Astrocyte (in vitro differentiated cells and primary cell): ENCODE measurements around the gene SH3TC2. TPM values are rescaled to one million over a fixed set of nuclear protein-coding genes. Genes with fewer than 3 reads are reported as not detected.

ENCODE experiments used
- DNase-seq: peaks from one replicate; pipeline ENCODE4 v3.0.0-alpha.2; 2010; ENCODE audit warnings: low read depth
- FAIRE-seq: peaks from 2 replicates; lab custom pipeline; 2011; peaks lifted over from hg19 to GRCh38; lab: Jason Lieb, UNC
- H2AFZ ChIP-seq: 2 replicates; pipeline ENCODE4 v1.6.0; 2012; ENCODE audit warnings: low read depth, low read length, inconsistent platforms
- H3K27ac ChIP-seq: 2 replicates; pipeline ENCODE4 v1.5.1; 2011; ENCODE audit warnings: low read depth, low read length, inconsistent platforms
- H3K27me3 ChIP-seq: 2 replicates; pipeline ENCODE4 v1.6.0; 2011; ENCODE audit warnings: low read length, inconsistent platforms; ENCODE audit not compliant: insufficient read depth
- H3K36me3 ChIP-seq: 2 replicates; pipeline ENCODE4 v1.5.1; 2011; ENCODE audit warnings: low read length, inconsistent platforms; ENCODE audit not compliant: insufficient read depth
- H3K4me1 ChIP-seq: 2 replicates; pipeline ENCODE4 v1.5.1; 2011; ENCODE audit warnings: low read length, inconsistent platforms; ENCODE audit not compliant: insufficient read depth
- H3K4me2 ChIP-seq: 2 replicates; pipeline ENCODE4 v1.6.0; 2012; ENCODE audit warnings: low read length, inconsistent platforms
- H3K4me3 ChIP-seq: 2 replicates; pipeline ENCODE4 v1.5.1; 2011; ENCODE audit warnings: low read depth, mild to moderate bottlenecking, low read length, inconsistent platforms; ENCODE audit not compliant: insufficient read depth
- H3K79me2 ChIP-seq: 2 replicates; pipeline ENCODE4 v1.6.0; 2012; ENCODE audit warnings: mild to moderate bottlenecking, low read length, inconsistent platforms; ENCODE audit not compliant: insufficient read depth
- H3K9ac ChIP-seq: 2 replicates; pipeline ENCODE4 v1.6.0; 2012; ENCODE audit warnings: mild to moderate bottlenecking, low read length, inconsistent platforms
- H3K9me3 ChIP-seq: 2 replicates; pipeline ENCODE4 v1.5.1; 2012; ENCODE audit warnings: low read depth, mild to moderate bottlenecking, low read length, inconsistent platforms; ENCODE audit not compliant: insufficient read depth
- H4K20me1 ChIP-seq: 2 replicates; pipeline ENCODE4 v1.6.0; 2012; ENCODE audit warnings: low read length, inconsistent platforms; ENCODE audit not compliant: insufficient read depth
- H3K27ac Mint-ChIP-seq: one replicate; pipeline ENCODE4 v1.8.0; 2021; ENCODE audit warnings: mild to moderate bottlenecking, mixed read lengths; ENCODE audit not compliant: unreplicated experiment
- H3K27me3 Mint-ChIP-seq: one replicate; pipeline ENCODE4 v1.8.0; 2021; ENCODE audit warnings: low read depth, mixed read lengths; ENCODE audit not compliant: unreplicated experiment
- H3K36me3 Mint-ChIP-seq: one replicate; pipeline ENCODE4 v1.8.0; 2021; ENCODE audit warnings: low read depth, mixed read lengths; ENCODE audit not compliant: unreplicated experiment
- H3K4me1 Mint-ChIP-seq: one replicate; pipeline ENCODE4 v1.8.0; 2021; ENCODE audit warnings: low read depth, mixed read lengths; ENCODE audit not compliant: unreplicated experiment
- H3K4me3 Mint-ChIP-seq: one replicate; pipeline ENCODE4 v1.8.0; 2021; ENCODE audit warnings: mild to moderate bottlenecking, moderate library complexity, mixed read lengths; ENCODE audit not compliant: unreplicated experiment
- H3K9me3 Mint-ChIP-seq: one replicate; pipeline ENCODE4 v1.8.0; 2021; ENCODE audit warnings: mild to moderate bottlenecking, mixed read lengths; ENCODE audit not compliant: unreplicated experiment
- CTCF ChIP-seq: IDR thresholded peaks from 2 replicates; pipeline ENCODE4 v1.5.1; 2011; ENCODE audit warnings: low read depth, mild to moderate bottlenecking, inconsistent platforms, low read length, moderate library complexity; ENCODE audit not compliant: insufficient read depth
- EZH2 ChIP-seq: IDR thresholded peaks from 2 replicates; pipeline ENCODE4 v1.6.1; 2012; ENCODE audit warnings: mild to moderate bottlenecking, low read length, inconsistent platforms; ENCODE audit not compliant: insufficient read depth
- total RNA-seq: library from RNA; stranded (reverse); gene quantifications from 2 replicates; pipeline ENCODE4 v1.2.1, GENCODE V29; 2021

SH3TC2 gene
- total RNA-seq, 1 donor from 2014 or later: 2.6 TPM

DNA sequence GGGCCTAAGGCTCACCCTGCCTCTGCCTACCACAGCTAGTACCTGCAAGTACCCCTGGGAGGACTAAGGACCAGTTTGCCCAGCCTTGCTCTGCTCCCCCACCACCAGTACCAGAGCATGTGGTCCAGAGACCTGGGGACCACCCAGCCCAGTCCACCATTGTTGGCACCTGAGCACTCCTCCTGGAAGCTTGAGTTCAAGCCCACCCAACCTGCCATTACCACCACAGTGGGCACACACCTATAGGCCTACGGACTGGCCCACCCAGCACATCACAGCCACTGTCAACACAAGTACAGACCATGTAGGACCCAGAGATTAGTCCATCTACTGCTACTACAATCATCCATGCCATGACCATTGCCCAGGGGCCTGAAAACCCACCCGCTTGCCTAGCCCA, 30.8 kb upstream of the SH3TC2 start:
- Mint-ChIP-seq H3K27ac (no peak overlapping the region), H3K36me3 (no peaks in the 10 kb centered on the region), H3K4me3 (no peak overlapping the region), H3K9me3 (peaks cover 26% of the 10 kb centered on the region), H3K4me1 (no peaks in the 10 kb centered on the region), H3K27me3 (no peaks in the 10 kb centered on the region)
- no peaks in the 10 kb centered on the region for H3K36me3 ChIP-seq
- no peaks in the 10 kb centered on the region for H3K79me2 ChIP-seq
- no peaks in the 10 kb centered on the region for H3K27me3 ChIP-seq
- H3K4me1 ChIP-seq: no peaks in the 10 kb centered on the region
- H3K9me3 ChIP-seq: no peaks in the 10 kb centered on the region
- H3K9ac ChIP-seq: no peak overlapping the region
- H3K4me3 ChIP-seq: no peak overlapping the region
- H3K4me2 ChIP-seq: no peak overlapping the region
- H3K27ac ChIP-seq: no peak overlapping the region
- no peaks in the 10 kb centered on the region for H4K20me1 ChIP-seq
- DNase-seq (no peak), FAIRE-seq (no peak)
- H2AFZ ChIP-seq: no peak overlapping the region
- TF ChIP-seq CTCF: no peak
- no peak for TF ChIP-seq EZH2

GRCh38 chr5:149089796-149090195, 26.9 kb upstream of the SH3TC2 start:
- H3K27ac Mint-ChIP-seq: no peak overlapping the region
- no peaks in the 10 kb centered on the region for H4K20me1 ChIP-seq
- H2AFZ ChIP-seq: no peak overlapping the region
- H3K4me3 ChIP-seq: no peak overlapping the region
- no peaks in the 10 kb centered on the region for H3K9me3 ChIP-seq
- H3K36me3 ChIP-seq: no peaks in the 10 kb centered on the region
- FAIRE-seq (no peak), DNase-seq (no peak)
- peaks cover 17% of the 10 kb centered on the region for H3K9me3 Mint-ChIP-seq
- H3K27me3 ChIP-seq: no peaks in the 10 kb centered on the region
- H3K36me3 Mint-ChIP-seq: no peaks in the 10 kb centered on the region
- TF ChIP-seq EZH2: no peak
- TF ChIP-seq CTCF: no peak
- no peaks in the 10 kb centered on the region for H3K4me1 Mint-ChIP-seq
- H3K27ac ChIP-seq: no peak overlapping the region
- no peaks in the 10 kb centered on the region for H3K79me2 ChIP-seq
- H3K4me2 ChIP-seq: no peak overlapping the region
- H3K27me3 Mint-ChIP-seq: no peaks in the 10 kb centered on the region
- no peaks in the 10 kb centered on the region for H3K4me1 ChIP-seq
- H3K9ac ChIP-seq: no peak overlapping the region
- H3K4me3 Mint-ChIP-seq: no peak overlapping the region

DNA sequence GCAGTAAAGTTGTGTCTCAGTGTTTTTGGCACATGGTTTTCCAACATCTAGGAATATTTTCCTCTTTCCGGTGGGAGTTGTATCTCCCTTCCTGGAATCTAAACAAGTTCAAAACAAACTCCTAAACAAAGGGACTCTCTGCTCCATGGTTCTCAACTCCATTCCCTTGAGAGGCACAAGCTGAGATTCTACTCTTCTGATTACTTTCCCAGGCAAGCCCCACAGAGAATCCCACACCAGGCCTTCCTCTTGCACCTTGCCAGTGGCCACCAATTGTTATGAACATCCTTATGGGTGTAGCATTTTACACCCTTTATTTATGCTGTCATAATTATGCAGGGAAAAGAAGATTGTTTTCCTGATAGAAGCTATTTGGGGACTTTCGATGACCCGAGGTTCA, 25.8 kb upstream of the SH3TC2 start:
- Mint-ChIP-seq H3K4me3 (no peak overlapping the region), H3K27ac (no peak overlapping the region), H3K9me3 (peaks cover 13% of the 10 kb centered on the region), H3K4me1 (no peaks in the 10 kb centered on the region), H3K27me3 (no peaks in the 10 kb centered on the region), H3K36me3 (no peaks in the 10 kb centered on the region)
- DNase-seq: no peak
- TF ChIP-seq CTCF (no peak), EZH2 (no peak)
- no peak overlapping the region for H2AFZ ChIP-seq
- no peak overlapping the region for H3K27ac ChIP-seq
- FAIRE-seq: no peak
- no peaks in the 10 kb centered on the region for H3K4me1 ChIP-seq
- H3K4me3 ChIP-seq: no peak overlapping the region
- no peaks in the 10 kb centered on the region for H3K36me3 ChIP-seq
- H3K4me2 ChIP-seq: no peak overlapping the region
- H3K27me3 ChIP-seq: no peaks in the 10 kb centered on the region
- H3K9me3 ChIP-seq: no peaks in the 10 kb centered on the region
- no peaks in the 10 kb centered on the region for H4K20me1 ChIP-seq
- no peak overlapping the region for H3K9ac ChIP-seq
- no peaks in the 10 kb centered on the region for H3K79me2 ChIP-seq
